HepG2 (cell line): Measurements from ENCODE around the gene ZSCAN31. TPM values are rescaled to one million over a fixed set of nuclear protein-coding genes. Genes with fewer than 3 reads are reported as not detected.

Experiments used
- AHR ChIP-seq: IDR thresholded peaks from 2 replicates; pipeline ENCODE4 v1.6.1; 2018; ENCODE audit warnings: missing genetic modification reagents, missing compliant biosample characterization
- ATF7-NPFF ChIP-seq: sonication (generic); formaldehyde crosslinking; IDR thresholded peaks from 2 replicates; pipeline ENCODE4 v1.8.1; 2023; ENCODE audit warnings: mild to moderate bottlenecking, low read depth, missing genetic modification reagents, moderate library complexity
- FIP1L1 ChIP-seq: fragments of 200-400 bp; formaldehyde crosslinking; IDR thresholded peaks from 2 replicates; pipeline ENCODE4 v1.6.1; 2018; ENCODE audit warnings: low read depth, mild to moderate bottlenecking, low read length, moderate library complexity, borderline replicate concordance; ENCODE audit not compliant: insufficient read depth
- HCFC1 ChIP-seq: fragments of 150-350 bp; IDR thresholded peaks from 2 replicates; pipeline ENCODE4 v1.6.1; 2014; ENCODE audit warnings: low read depth, low read length
- JDP2 ChIP-seq: sonication (generic); formaldehyde crosslinking; IDR thresholded peaks from 2 replicates; pipeline ENCODE4 v1.8.1; 2022; ENCODE audit warnings: missing genetic modification reagents, borderline replicate concordance
- MBD4 ChIP-seq: IDR thresholded peaks from 2 replicates; pipeline ENCODE4 v1.6.1; 2012; ENCODE audit warnings: low read length, inconsistent platforms, borderline replicate concordance
- MBNL3 ChIP-seq: fragments of 250-450 bp; sonication (Bioruptor Pico); conservative IDR thresholded peaks from 2 replicates; pipeline ENCODE4 v1.8.0; 2022; ENCODE audit warnings: mild to moderate bottlenecking, inconsistent platforms
- MEF2D ChIP-seq: sonication (generic); formaldehyde crosslinking; IDR thresholded peaks from 2 replicates; pipeline ENCODE4 v1.5.1; 2020; ENCODE audit warnings: mild to moderate bottlenecking, missing genetic modification reagents
- PAF1 ChIP-seq: IDR thresholded peaks from 2 replicates; pipeline ENCODE4 v1.6.1; 2016; ENCODE audit warnings: missing genetic modification reagents, missing compliant biosample characterization
- RORA ChIP-seq: sonication (generic); formaldehyde crosslinking; IDR thresholded peaks from 2 replicates; pipeline ENCODE4 v1.5.0; 2020; ENCODE audit warnings: mild to moderate bottlenecking, missing genetic modification reagents, moderate library complexity
- SNAI1 ChIP-seq: sonication (generic); formaldehyde crosslinking; IDR thresholded peaks from 2 replicates; pipeline ENCODE4 v1.5.0; 2020; ENCODE audit warnings: mild to moderate bottlenecking, missing genetic modification reagents, borderline replicate concordance
- SRSF9 ChIP-seq: fragments of 200-400 bp; formaldehyde crosslinking; IDR thresholded peaks from 2 replicates; pipeline ENCODE4 v1.6.1; 2018; ENCODE audit warnings: borderline replicate concordance, mild to moderate bottlenecking, low read depth, low read length; ENCODE audit not compliant: insufficient read depth, poor library complexity, severe bottlenecking
- SRY ChIP-seq: sonication (generic); formaldehyde crosslinking; IDR thresholded peaks from 2 replicates; pipeline ENCODE4 v1.8.0; 2022; ENCODE audit warnings: mild to moderate bottlenecking, missing genetic modification reagents
- ZNF451 ChIP-seq: sonication (generic); formaldehyde crosslinking; IDR thresholded peaks from 2 replicates; pipeline ENCODE4 v1.5.0; 2020; ENCODE audit warnings: mild to moderate bottlenecking, missing genetic modification reagents
- ZNF550 ChIP-seq: sonication (generic); formaldehyde crosslinking; IDR thresholded peaks from 2 replicates; pipeline ENCODE4 v1.4.0; 2020; ENCODE audit warnings: mild to moderate bottlenecking, missing genetic modification reagents, borderline replicate concordance
- ZNF678 ChIP-seq: sonication (generic); formaldehyde crosslinking; IDR thresholded peaks from 2 replicates; pipeline ENCODE4 v1.4.0; 2020; ENCODE audit warnings: mild to moderate bottlenecking, missing genetic modification reagents
- polyA plus RNA-seq, 8 experiments: library from polyadenylated mRNA; depleted of rRNA in 3 of 8; stranded (reverse) in 7 of 8; unstranded in 1 of 8; fragments of >200 nt; fragmentation: Illumina TruSeq in 4 of 8; extraction: Trizol in 4 of 8; gene quantifications; 2 replicates each; pipeline versions ENCODE4 v1.2.1 to v1.2.3, GENCODE V29; 2011 to 2016; ENCODE audit warnings: low read depth in 4 of 8, missing spikeins in 1 of 8, mixed read lengths in 1 of 8; ENCODE audit not compliant: insufficient read depth in 1 of 8
- total RNA-seq, 5 experiments: library from RNA; depleted of rRNA; stranded (reverse); fragments of >200 nt; fragmentation: Illumina TruSeq; extraction: Trizol; gene quantifications; 2 replicates each; pipeline ENCODE4 v1.2.3, GENCODE V29; 2016; ENCODE audit warnings: low read depth in 1 of 5
- TF ChIP-seq, protein P1 (sequence below): IDR thresholded peaks from 2 replicates; pipeline ENCODE4 v1.6.1; 2016; ENCODE audit warnings: missing compliant biosample characterization, missing genetic modification reagents, borderline replicate concordance
- TF ChIP-seq, protein P2 (sequence below): sonication (generic); formaldehyde crosslinking; conservative IDR thresholded peaks from 2 replicates; pipeline ENCODE4 v1.4.0; 2020; ENCODE audit warnings: missing genetic modification reagents

The ZSCAN31 gene
- total and polyA plus RNA-seq, 2 of the 13 experiments (the other 11 are each of a cell fraction or from before 2014, with no cell fraction given), result 5.3 to 6.2 TPM

DNA sequence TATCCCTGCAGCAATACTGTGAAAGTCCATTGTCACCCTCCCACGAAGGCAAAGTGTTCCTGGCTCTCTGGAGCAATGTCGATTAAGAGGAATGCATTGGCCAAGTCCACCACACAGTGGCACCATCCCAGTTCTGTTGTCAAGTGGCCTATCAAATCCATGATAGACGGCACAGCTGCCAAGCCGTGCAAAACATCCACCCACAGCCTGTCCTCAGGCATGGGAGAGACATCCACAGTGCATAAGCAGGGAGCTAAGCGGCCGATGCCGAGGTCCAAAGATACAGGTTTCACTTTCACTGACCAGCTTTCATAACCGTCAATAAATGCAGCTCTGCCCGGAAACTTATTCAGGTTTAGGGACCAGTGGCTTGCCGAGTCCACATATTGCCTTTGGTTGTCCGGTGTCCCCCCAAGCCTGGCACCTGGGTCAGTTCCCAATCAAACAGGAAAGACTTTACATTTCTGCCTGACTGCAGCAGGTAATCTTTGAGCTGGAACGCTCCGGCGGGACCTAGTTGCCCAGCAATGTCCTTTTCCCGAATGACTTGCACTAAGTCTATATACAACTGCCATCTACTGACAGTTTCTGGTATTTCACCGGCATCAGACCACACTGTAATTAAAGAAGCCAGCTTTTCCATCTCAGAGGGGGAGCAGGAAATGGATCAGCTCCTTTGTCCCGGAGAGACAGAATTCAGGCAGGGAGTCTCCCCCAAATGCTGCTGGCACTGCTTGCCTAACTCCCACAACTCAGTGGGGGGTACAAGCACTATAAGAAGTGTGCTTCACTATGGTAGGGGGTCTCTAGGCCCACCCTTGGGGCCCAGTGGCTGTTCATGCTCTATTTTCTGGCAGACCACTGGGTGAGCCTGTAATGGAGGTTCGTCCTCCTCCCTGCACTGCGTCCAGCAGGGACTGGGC lies 20.1 kb upstream of the ZSCAN31 start (continued):
- TF ChIP-seq SNAI1 (CRISPR knock-in tag), result no peak
- TF ChIP-seq JDP2, result no peak
- no peak for TF ChIP-seq ZNF678 (CRISPR knock-in tag)
- TF ChIP-seq, protein P1, sequence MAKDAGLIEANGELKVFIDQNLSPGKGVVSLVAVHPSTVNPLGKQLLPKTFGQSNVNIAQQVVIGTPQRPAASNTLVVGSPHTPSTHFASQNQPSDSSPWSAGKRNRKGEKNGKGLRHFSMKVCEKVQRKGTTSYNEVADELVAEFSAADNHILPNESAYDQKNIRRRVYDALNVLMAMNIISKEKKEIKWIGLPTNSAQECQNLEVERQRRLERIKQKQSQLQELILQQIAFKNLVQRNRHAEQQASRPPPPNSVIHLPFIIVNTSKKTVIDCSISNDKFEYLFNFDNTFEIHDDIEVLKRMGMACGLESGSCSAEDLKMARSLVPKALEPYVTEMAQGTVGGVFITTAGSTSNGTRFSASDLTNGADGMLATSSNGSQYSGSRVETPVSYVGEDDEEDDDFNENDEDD (CRISPR knock-in tag), result no peak
- TF ChIP-seq ZNF550 (CRISPR knock-in tag), result no peak
- TF ChIP-seq MBNL3 (CRISPR knock-in tag), result no peak
- TF ChIP-seq ATF7-NPFF (CRISPR knock-in tag), result no peak
- no peak for TF ChIP-seq PAF1 (CRISPR knock-in tag)
- TF ChIP-seq FIP1L1, result no peak
- TF ChIP-seq MBD4, result no peak
- TF ChIP-seq ZNF451 (CRISPR knock-in tag), result no peak
- TF ChIP-seq SRSF9, result no peak
- no peak for TF ChIP-seq RORA (CRISPR knock-in tag)
- TF ChIP-seq MEF2D (CRISPR knock-in tag), result peak; percentile 51; the same call in 1 of the 2 replicates
- TF ChIP-seq, protein P2, sequence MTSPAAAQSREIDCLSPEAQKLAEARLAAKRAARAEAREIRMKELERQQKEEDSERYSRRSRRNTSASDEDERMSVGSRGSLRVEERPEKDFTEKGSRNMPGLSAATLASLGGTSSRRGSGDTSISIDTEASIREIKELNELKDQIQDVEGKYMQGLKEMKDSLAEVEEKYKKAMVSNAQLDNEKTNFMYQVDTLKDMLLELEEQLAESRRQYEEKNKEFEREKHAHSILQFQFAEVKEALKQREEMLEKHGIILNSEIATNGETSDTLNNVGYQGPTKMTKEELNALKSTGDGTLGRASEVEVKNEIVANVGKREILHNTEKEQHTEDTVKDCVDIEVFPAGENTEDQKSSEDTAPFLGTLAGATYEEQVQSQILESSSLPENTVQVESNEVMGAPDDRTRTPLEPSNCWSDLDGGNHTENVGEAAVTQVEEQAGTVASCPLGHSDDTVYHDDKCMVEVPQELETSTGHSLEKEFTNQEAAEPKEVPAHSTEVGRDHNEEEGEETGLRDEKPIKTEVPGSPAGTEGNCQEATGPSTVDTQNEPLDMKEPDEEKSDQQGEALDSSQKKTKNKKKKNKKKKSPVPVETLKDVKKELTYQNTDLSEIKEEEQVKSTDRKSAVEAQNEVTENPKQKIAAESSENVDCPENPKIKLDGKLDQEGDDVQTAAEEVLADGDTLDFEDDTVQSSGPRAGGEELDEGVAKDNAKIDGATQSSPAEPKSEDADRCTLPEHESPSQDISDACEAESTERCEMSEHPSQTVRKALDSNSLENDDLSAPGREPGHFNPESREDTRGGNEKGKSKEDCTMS (CRISPR knock-in tag), result no peak
- no peak for TF ChIP-seq HCFC1
- no peak for TF ChIP-seq AHR
- no peak for TF ChIP-seq SRY (CRISPR knock-in tag)
